Activated CD4-positive, alpha-beta T cell treated with anti-CD3 and anti-CD28 coated beads, Interleukin-2, Interleukin-4, amounts not matched to agents 100 ng/mL and 50 ng/mL, durations not matched to agents 16 hours and 8 hours (primary cell): ENCODE data around the gene RBM42.

ENCODE experiments used
- DNase-seq: peaks from one replicate; pipeline ENCODE4 v3.0.0-alpha.2; 2020; ENCODE audit warnings: low spot score

The RBM42 gene

GRCh38 chr19:35621708-35622107, 7.1 kb upstream of the RBM42 start:
- DNase-seq, result no peak

GRCh38 chr19:35622750-35623149, 6.1 kb upstream of the RBM42 start:
- no peak for DNase-seq

- no peak for DNase-seq
Measured at GRCh38 chr19:35623327-35624010, 5.4 kb upstream of the RBM42 start.

- DNase-seq, result no peak
Measured at GRCh38 chr19:35628264-35628564, 622 bp upstream of the RBM42 start.

- DNase-seq, result no peak
Measured at GRCh38 chr19:35629332-35629633, 447 bp downstream of the RBM42 start.

- no peak for DNase-seq
Measured at GRCh38 chr19:35633727-35634440, 5.0 kb downstream of the RBM42 start.

- no peak for DNase-seq
Measured at GRCh38 chr19:35636651-35637050, 7.8 kb downstream of the RBM42 start.

GRCh38 chr19:35637165-35637564, 8.3 kb downstream of the RBM42 start:
- no peak for DNase-seq

- DNase-seq, result no peak
Measured at GRCh38 chr19:35639321-35639639, 10.4 kb downstream of the RBM42 start.

- DNase-seq, result no peak
Measured at GRCh38 chr19:35639863-35640262, 11.0 kb downstream of the RBM42 start.

GRCh38 chr19:35641515-35642151, 12.8 kb downstream of the RBM42 start, which contains the start of gene ETV2:
TSS of gene ETV2 (plus strand) at chr19:35641745. CDS start at chr19:35642461, 716 bp downstream.
- no peak for DNase-seq

- DNase-seq, result no peak
Measured at GRCh38 chr19:35642312-35642711, 13.5 kb downstream of the RBM42 start.

- no peak for DNase-seq
Measured at GRCh38 chr19:35642798-35643254, 14.0 kb downstream of the RBM42 start.

- peak; percentile 79 for DNase-seq
Measured at GRCh38 chr19:35643255-35644205, 14.7 kb downstream of the RBM42 start.

GRCh38 chr19:35644206-35644986, 15.6 kb downstream of the RBM42 start:
- DNase-seq, result peak; percentile 98

- peak; percentile 83 for DNase-seq
Measured at GRCh38 chr19:35644987-35645679, 16.3 kb downstream of the RBM42 start.

- no peak for DNase-seq
Measured at GRCh38 chr19:35645680-35646511, 17.1 kb downstream of the RBM42 start.

GRCh38 chr19:35648017-35648961, 19.5 kb downstream of the RBM42 start, which contains the start of gene COX6B1:
TSS of gene COX6B1 (plus strand) at chr19:35648323. CDS start at chr19:35651244, 2,921 bp downstream.
- DNase-seq, result peak; percentile 97

GRCh38 chr19:35650581-35650980, 21.7 kb downstream of the RBM42 start:
- no peak for DNase-seq
